NCI-H2171 (cell line): ENCODE data around the gene ZFP90.
"Not testable (repeated sequence)": the region's sequence is repeated elsewhere in the genome, so short reads cannot be mapped to it uniquely, and the experiment has no call there.

Experiments
- DNase-seq: peaks from one replicate; lab custom pipeline; 2025; lab: John Stamatoyannopoulos, UW

The ZFP90 gene

GRCh38 chr16:68538880-68539701 lies at the start of gene ZFP90:
TSS of gene ZFP90 (plus strand) at chr16:68539291. CDS start at chr16:68539793, 502 bp downstream.
- DNase-seq: peak; percentile 94

GRCh38 chr16:68490358-68490757 lies 48.7 kb upstream of the ZFP90 start:
- no peak for DNase-seq

- no peak for DNase-seq
Measured at GRCh38 chr16:68490829-68491575, 48.1 kb upstream of the ZFP90 start.

GRCh38 chr16:68491576-68491950 lies 47.5 kb upstream of the ZFP90 start:
- no peak for DNase-seq

- no peak for DNase-seq
Measured at GRCh38 chr16:68492151-68492542, 46.9 kb upstream of the ZFP90 start.

- peak; percentile 49 for DNase-seq
Measured at GRCh38 chr16:68492543-68493411, 46.3 kb upstream of the ZFP90 start.

GRCh38 chr16:68493412-68494070 lies 45.5 kb upstream of the ZFP90 start:
- no peak for DNase-seq

- DNase-seq: not testable (repeated sequence)
Measured at GRCh38 chr16:68494261-68494660, 44.8 kb upstream of the ZFP90 start.

- no peak for DNase-seq
Measured at GRCh38 chr16:68496689-68497088, 42.4 kb upstream of the ZFP90 start.

GRCh38 chr16:68499006-68499405 lies 40.1 kb upstream of the ZFP90 start:
- DNase-seq: peak; percentile 76

GRCh38 chr16:68503334-68503733 lies 35.8 kb upstream of the ZFP90 start:
- no peak for DNase-seq

GRCh38 chr16:68504066-68504465 lies 35.0 kb upstream of the ZFP90 start:
- no peak for DNase-seq

GRCh38 chr16:68506331-68507053 lies 32.6 kb upstream of the ZFP90 start:
- no peak for DNase-seq

GRCh38 chr16:68508013-68508412 lies 31.1 kb upstream of the ZFP90 start:
- no peak for DNase-seq

GRCh38 chr16:68508641-68509240 lies 30.4 kb upstream of the ZFP90 start:
- no peak for DNase-seq

- DNase-seq: no peak
Measured at GRCh38 chr16:68509381-68509780, 29.7 kb upstream of the ZFP90 start.

GRCh38 chr16:68510775-68511174 lies 28.3 kb upstream of the ZFP90 start:
- no peak for DNase-seq

GRCh38 chr16:68512183-68512582 lies 26.9 kb upstream of the ZFP90 start:
- DNase-seq: no peak

- no peak for DNase-seq
Measured at GRCh38 chr16:68512742-68513141, 26.3 kb upstream of the ZFP90 start.

GRCh38 chr16:68514511-68514910 lies 24.6 kb upstream of the ZFP90 start:
- DNase-seq: no peak
